Epithelial cell of proximal tubule (primary cell): ENCODE measurements around the gene CTSS. TPM values are rescaled to one million over a fixed set of nuclear protein-coding genes. Genes with fewer than 3 reads are reported as not detected.
"Not testable (repeated sequence)": the region's sequence is repeated elsewhere in the genome, so short reads cannot be mapped to it uniquely, and the experiment has no call there.

Source experiments
- DNase-seq: peaks from one replicate; pipeline ENCODE4 v3.0.0-alpha.2; 2011; ENCODE audit warnings: low read depth
- H3K4me3 ChIP-seq: 2 replicates; pipeline ENCODE4 v1.5.1; 2011; ENCODE audit warnings: low read depth, mild to moderate bottlenecking, low read length
- CTCF ChIP-seq: conservative IDR thresholded peaks from 2 replicates; pipeline ENCODE4 v1.5.1; 2012; ENCODE audit warnings: low read depth, mild to moderate bottlenecking, low read length
- total RNA-seq: library from RNA; depleted of rRNA; stranded (reverse); fragments of >200 nt; gene quantifications from 2 replicates; pipeline ENCODE4 v1.2.3, GENCODE V29; 2015

Gene CTSS
- total RNA-seq, 1 donor from 2014 or later = 21.3 TPM

GRCh38 chr1:150777544-150777943, 12.0 kb upstream of the CTSS start:
- TF ChIP-seq CTCF = no peak
- H3K4me3 ChIP-seq = no peak overlapping the region
- no peak for DNase-seq

- not testable (repeated sequence) for DNase-seq, H3K4me3 ChIP-seq
Observed at GRCh38 chr1:150775931-150776505, 10.4 kb upstream of the CTSS start.

GRCh38 chr1:150775276-150775675, 9.7 kb upstream of the CTSS start:
- DNase-seq = no peak
- TF ChIP-seq CTCF = no peak
- H3K4me3 ChIP-seq = no peak overlapping the region

GRCh38 chr1:150772326-150772725, 6.7 kb upstream of the CTSS start:
- no peak for DNase-seq
- no peak for TF ChIP-seq CTCF
- H3K4me3 ChIP-seq = no peak overlapping the region

GRCh38 chr1:150767704-150768103, 2.1 kb upstream of the CTSS start:
- H3K4me3 ChIP-seq, DNase-seq: not testable (repeated sequence)

GRCh38 chr1:150765977-150766301, 361 bp upstream of the CTSS start:
- not testable (repeated sequence) for DNase-seq

GRCh38 chr1:150764617-150765101, 919 bp downstream of the CTSS start:
- DNase-seq = peak; percentile 64
- no peak for TF ChIP-seq CTCF
- H3K4me3 ChIP-seq = no peak overlapping the region

More at GRCh38 chr1:150765977-150766301, 361 bp upstream of the CTSS start:
- not testable (repeated sequence) for H3K4me3 ChIP-seq

GRCh38 chr1:150763018-150763417, 2.6 kb downstream of the CTSS start:
- no peak for TF ChIP-seq CTCF
- H3K4me3 ChIP-seq = no peak overlapping the region
- no peak for DNase-seq

- TF ChIP-seq CTCF = no peak
Observed at GRCh38 chr1:150762552-150762951, 3.0 kb downstream of the CTSS start.

More at GRCh38 chr1:150762552-150762951, 3.0 kb downstream of the CTSS start:
- H3K4me3 ChIP-seq = no peak overlapping the region
- no peak for DNase-seq
